WERI-Rb-1 (cell line): ENCODE measurements around the gene SVBP.

ENCODE experiments used
- DNase-seq: peaks from one replicate; pipeline ENCODE4 v3.0.0-alpha.2; 2020
- H3K27ac ChIP-seq: fragments of 250-450 bp; sonication (Bioruptor Pico); 2 replicates; pipeline ENCODE4 v1.5.1; 2020; ENCODE audit warnings: mild to moderate bottlenecking, moderate library complexity
- H3K27me3 ChIP-seq: fragments of 250-450 bp; sonication (Bioruptor Pico); 2 replicates; pipeline ENCODE4 v1.5.1; 2021; ENCODE audit warnings: mild to moderate bottlenecking, low read depth, moderate library complexity; ENCODE audit not compliant: insufficient read depth, severe bottlenecking
- H3K36me3 ChIP-seq: fragments of 250-450 bp; sonication (Bioruptor Pico); 2 replicates; pipeline ENCODE4 v1.5.1; 2020; ENCODE audit warnings: mild to moderate bottlenecking, moderate library complexity
- H3K4me3 ChIP-seq: 2 replicates; pipeline ENCODE4 v1.5.1; 2011; ENCODE audit warnings: low read depth, mild to moderate bottlenecking, control low read depth, low read length
- H3K9me3 ChIP-seq: fragments of 250-450 bp; sonication (Bioruptor Pico); 2 replicates; pipeline ENCODE4 v1.5.1; 2021; ENCODE audit warnings: mild to moderate bottlenecking, moderate library complexity; ENCODE audit not compliant: severe bottlenecking
- TF ChIP-seq, protein P1 (sequence below): IDR thresholded peaks from 2 replicates; pipeline ENCODE4 v1.5.1; 2011; ENCODE audit warnings: low read depth, mild to moderate bottlenecking, control low read depth, inconsistent platforms, low read length

The SVBP gene

DNA sequence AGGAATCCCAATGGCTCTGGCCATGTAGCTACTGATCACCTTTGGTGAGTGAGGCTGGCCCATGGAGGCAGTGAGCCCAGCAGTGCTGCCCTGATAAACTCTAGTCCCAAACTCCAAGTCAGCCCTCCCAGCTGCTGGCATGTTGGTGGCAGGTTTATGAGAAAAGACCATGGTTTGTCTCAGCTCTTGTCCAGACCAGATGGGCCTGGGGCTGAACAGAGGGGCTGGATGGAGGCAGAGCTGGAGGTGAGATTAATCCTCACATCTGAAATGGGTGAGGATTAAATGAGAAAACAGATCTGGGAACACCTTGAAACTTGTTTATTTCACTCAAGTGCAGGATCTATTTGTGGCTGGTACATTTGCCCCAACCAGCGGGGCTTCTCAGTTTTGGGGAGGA lies 29.2 kb downstream of the SVBP start:
- Histone ChIP-seq H3K27me3 (no peaks in the 10 kb centered on the region), H3K27ac (peak overlapping the region; percentile 74), H3K36me3 (peaks cover 15% of the 10 kb centered on the region), H3K4me3 (no peak overlapping the region), H3K9me3 (no peaks in the 10 kb centered on the region)
- peak; percentile 74 for DNase-seq
- TF ChIP-seq, protein P1, sequence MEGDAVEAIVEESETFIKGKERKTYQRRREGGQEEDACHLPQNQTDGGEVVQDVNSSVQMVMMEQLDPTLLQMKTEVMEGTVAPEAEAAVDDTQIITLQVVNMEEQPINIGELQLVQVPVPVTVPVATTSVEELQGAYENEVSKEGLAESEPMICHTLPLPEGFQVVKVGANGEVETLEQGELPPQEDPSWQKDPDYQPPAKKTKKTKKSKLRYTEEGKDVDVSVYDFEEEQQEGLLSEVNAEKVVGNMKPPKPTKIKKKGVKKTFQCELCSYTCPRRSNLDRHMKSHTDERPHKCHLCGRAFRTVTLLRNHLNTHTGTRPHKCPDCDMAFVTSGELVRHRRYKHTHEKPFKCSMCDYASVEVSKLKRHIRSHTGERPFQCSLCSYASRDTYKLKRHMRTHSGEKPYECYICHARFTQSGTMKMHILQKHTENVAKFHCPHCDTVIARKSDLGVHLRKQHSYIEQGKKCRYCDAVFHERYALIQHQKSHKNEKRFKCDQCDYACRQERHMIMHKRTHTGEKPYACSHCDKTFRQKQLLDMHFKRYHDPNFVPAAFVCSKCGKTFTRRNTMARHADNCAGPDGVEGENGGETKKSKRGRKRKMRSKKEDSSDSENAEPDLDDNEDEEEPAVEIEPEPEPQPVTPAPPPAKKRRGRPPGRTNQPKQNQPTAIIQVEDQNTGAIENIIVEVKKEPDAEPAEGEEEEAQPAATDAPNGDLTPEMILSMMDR: no peak

- Histone ChIP-seq H3K36me3 (peaks cover 28% of the 10 kb centered on the region), H3K27me3 (no peaks in the 10 kb centered on the region), H3K9me3 (no peaks in the 10 kb centered on the region), H3K27ac (no peak overlapping the region), H3K4me3 (no peak overlapping the region)
- TF ChIP-seq, protein P1: no peak
- DNase-seq: no peak
These were observed 31.1 kb downstream of the SVBP start for GRCh38 chr1:42786097-42786496.

- DNase-seq: no peak
- Histone ChIP-seq H3K27me3 (no peaks in the 10 kb centered on the region), H3K27ac (no peak within 1 kb of the TSS), H3K9me3 (no peaks in the 10 kb centered on the region), H3K36me3 (peaks cover 36% of the 10 kb centered on the region), H3K4me3 (no peak within 1 kb of the TSS)
- TF ChIP-seq, protein P1: no peak
These were observed 32.1 kb downstream of the SVBP start, which contains the start of gene TMEM269 for GRCh38 chr1:42784946-42785693. Gene TMEM269 (plus strand): TSS chr1:42784991. CDS start chr1:42789894, 4,903 bp downstream.

DNA sequence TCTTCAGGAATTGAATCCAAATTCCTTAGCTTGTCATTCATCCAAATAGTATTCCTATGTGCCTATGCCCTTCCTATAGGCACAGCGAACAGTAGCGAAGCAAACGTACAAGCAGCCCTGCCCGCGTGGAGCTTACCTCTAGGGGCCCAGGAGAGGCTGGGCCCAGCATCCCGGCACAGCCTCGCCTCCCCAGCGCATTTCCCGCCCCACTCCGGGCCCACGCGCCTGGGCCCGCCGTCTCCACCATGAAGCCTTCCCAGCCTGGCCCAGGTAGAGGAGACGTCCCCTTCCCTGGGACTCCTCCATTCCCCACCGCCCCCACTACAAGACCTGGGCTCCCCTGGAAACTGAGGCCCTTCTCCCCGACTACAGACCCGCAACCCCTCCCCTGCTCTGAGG lies 32.7 kb downstream of the SVBP start:
- Histone ChIP-seq H3K4me3 (no peak overlapping the region), H3K36me3 (peaks cover 41% of the 10 kb centered on the region), H3K9me3 (no peaks in the 10 kb centered on the region), H3K27ac (no peak overlapping the region), H3K27me3 (no peaks in the 10 kb centered on the region)
- TF ChIP-seq, protein P1: no peak
- no peak for DNase-seq

- no peak for DNase-seq
- TF ChIP-seq, protein P1: no peak
- Histone ChIP-seq H3K27ac (no peak overlapping the region), H3K9me3 (no peaks in the 10 kb centered on the region), H3K27me3 (no peaks in the 10 kb centered on the region), H3K36me3 (peaks cover 45% of the 10 kb centered on the region), H3K4me3 (no peak overlapping the region)
These were observed 34.1 kb downstream of the SVBP start for GRCh38 chr1:42783092-42783491.

- Histone ChIP-seq H3K27me3 (no peaks in the 10 kb centered on the region), H3K36me3 (peaks cover 62% of the 10 kb centered on the region), H3K4me3 (no peak overlapping the region), H3K27ac (no peak overlapping the region), H3K9me3 (no peaks in the 10 kb centered on the region)
- DNase-seq: no peak
- TF ChIP-seq, protein P1: no peak
These were observed 37.0 kb downstream of the SVBP start for GRCh38 chr1:42780176-42780575.
